Stomach smooth muscle (tissue), 2 donors: ENCODE data around the gene OR10G4.

Experiments
- H3K27ac ChIP-seq: one replicate; pipeline ENCODE4 v1.7.0; 2013; ENCODE audit warnings: mild to moderate bottlenecking, low read length, inconsistent platforms
- H3K27me3 ChIP-seq, 2 donors: one replicate each; pipeline ENCODE4 v1.7.0; 2013; ENCODE audit warnings: low read length in 2 of 2; ENCODE audit not compliant: insufficient read depth in 2 of 2, control insufficient read depth in 1 of 2
- H3K36me3 ChIP-seq, 2 donors: one replicate each; pipeline ENCODE4 v1.7.0; 2013; ENCODE audit warnings: low read length in 2 of 2; ENCODE audit not compliant: control insufficient read depth in 2 of 2, insufficient read depth in 2 of 2
- H3K4me1 ChIP-seq: one replicate; pipeline ENCODE4 v1.7.0; 2013; ENCODE audit warnings: low read length; ENCODE audit not compliant: control insufficient read depth, insufficient read depth
- H3K4me3 ChIP-seq, 2 donors: one replicate each; pipeline ENCODE4 v1.7.0; 2013; ENCODE audit warnings: low read length in 2 of 2
- H3K9ac ChIP-seq, 2 donors: one replicate each; pipeline ENCODE4 v1.7.0; 2013; ENCODE audit warnings: low read length in 2 of 2, mild to moderate bottlenecking in 1 of 2
- H3K9me3 ChIP-seq, 2 donors: one replicate each; pipeline ENCODE4 v1.7.0; 2013; ENCODE audit warnings: low read length in 2 of 2; ENCODE audit not compliant: control insufficient read depth in 2 of 2
- donor health status: healthy.
- donor health status: Pancreatic carcinoma.

Gene OR10G4

GRCh38 chr11:124043420-124043819, 30.6 kb downstream of the OR10G4 start:
- Histone ChIP-seq H3K36me3 (no peaks in the 10 kb centered on the region), H3K4me1 (no peaks in the 10 kb centered on the region), H3K27me3 (no peaks in the 10 kb centered on the region), H3K9me3 (no peaks in the 10 kb centered on the region), H3K9ac (no peak overlapping the region), H3K27ac (no peak overlapping the region), H3K4me3 (no peak overlapping the region)

- no peaks in the 10 kb centered on the region for H3K27me3 ChIP-seq
- no peaks in the 10 kb centered on the region for H3K4me1 ChIP-seq
- no peak overlapping the region for H3K4me3 ChIP-seq
- H3K36me3 ChIP-seq = no peaks in the 10 kb centered on the region
- no peak overlapping the region for H3K9ac ChIP-seq
- H3K27ac ChIP-seq = no peak overlapping the region
- no peaks in the 10 kb centered on the region for H3K9me3 ChIP-seq
Measured at GRCh38 chr11:124050748-124051147, 38.0 kb downstream of the OR10G4 start.

GRCh38 chr11:124052966-124053365, 40.2 kb downstream of the OR10G4 start:
- no peaks in the 10 kb centered on the region for H3K9me3 ChIP-seq
- H3K4me1 ChIP-seq = no peaks in the 10 kb centered on the region
- H3K4me3 ChIP-seq = no peak overlapping the region
- H3K9ac ChIP-seq = no peak overlapping the region
- H3K27ac ChIP-seq = no peak overlapping the region
- H3K36me3 ChIP-seq = no peaks in the 10 kb centered on the region
- H3K27me3 ChIP-seq = no peaks in the 10 kb centered on the region
